Stimulated activated naive B cell treated with anti-CD40 and anti-IgM and Interleukin-4, amounts not matched to agents 10 μg/mL and 1 μg/mL and 100 μg/mL, for 72 hours (primary cell): ENCODE measurements around the gene MTF2.
"Not testable (repeated sequence)": the region's sequence is repeated elsewhere in the genome, so short reads cannot be mapped to it uniquely, and the experiment has no call there.

Experiments used
- ATAC-seq, 2 donors: fragments of 150-1000 bp; cut with Tn5 transposase; replicated peaks; 2 replicates each; pipeline ENCODE4 v1.10.0; 2021; ENCODE audit warnings: moderate library complexity in 1 of 2
- DNase-seq: peaks from one replicate; pipeline ENCODE4 v3.0.0; 2021
- H3K27ac Mint-ChIP-seq: one replicate; pipeline ENCODE4 v1.8.0; 2022; ENCODE audit warnings: mild to moderate bottlenecking, mixed read lengths
- H3K27me3 Mint-ChIP-seq, 2 donors: one replicate each; pipeline ENCODE4 v1.8.0; 2022; ENCODE audit warnings: mixed read lengths in 2 of 2
- H3K36me3 Mint-ChIP-seq, 2 donors: one replicate each; pipeline ENCODE4 v1.8.0; 2022; ENCODE audit warnings: mixed read lengths in 2 of 2, mild to moderate bottlenecking in 1 of 2
- H3K4me1 Mint-ChIP-seq, 2 donors: one replicate each; pipeline ENCODE4 v1.8.0; 2022; ENCODE audit warnings: mixed read lengths in 2 of 2, mild to moderate bottlenecking in 1 of 2
- H3K4me3 Mint-ChIP-seq, 2 donors: one replicate each; pipeline ENCODE4 v1.8.0; 2022; ENCODE audit warnings: mild to moderate bottlenecking in 2 of 2, mixed read lengths in 2 of 2, moderate library complexity in 1 of 2
- H3K9me3 Mint-ChIP-seq, 2 donors: one replicate each; pipeline ENCODE4 v1.8.0; 2022; ENCODE audit warnings: mixed read lengths in 2 of 2, mild to moderate bottlenecking in 1 of 2

The MTF2 gene

DNA sequence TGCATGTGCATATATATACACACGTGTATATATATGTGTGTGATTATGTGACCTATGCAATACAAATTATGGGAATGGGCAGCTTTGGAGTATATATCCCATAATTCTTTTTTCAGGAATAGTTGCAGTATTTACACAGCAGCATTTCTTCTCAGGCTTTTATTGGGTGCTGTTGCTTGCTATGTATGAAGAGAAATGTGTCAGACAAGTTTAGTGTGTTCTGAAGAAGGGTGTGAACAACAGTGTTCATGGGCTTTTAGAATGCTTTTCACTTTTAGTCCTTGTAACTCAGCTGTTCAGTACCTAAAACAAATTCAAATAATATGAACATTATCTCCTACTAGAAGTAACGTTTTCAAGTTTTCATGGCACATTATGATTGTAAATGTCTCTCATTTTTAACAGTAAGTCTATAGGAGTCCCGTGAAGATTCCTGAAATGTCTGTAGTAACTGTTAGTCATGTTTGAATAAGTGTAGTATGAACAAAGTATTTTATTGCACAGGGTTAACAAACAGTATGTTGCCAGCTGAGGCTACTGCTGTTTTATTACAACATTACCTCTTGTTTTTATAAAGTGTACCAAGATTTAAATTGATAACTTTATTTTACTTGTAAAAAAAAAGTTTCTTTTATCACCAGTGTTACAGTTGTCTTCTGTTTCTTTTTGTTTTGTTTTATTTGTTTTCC, 58.7 kb downstream of the MTF2 start:
- no peak for DNase-seq
- no peaks in the 10 kb centered on the region for H3K27me3 Mint-ChIP-seq
- ATAC-seq: no peak
- H3K4me1 Mint-ChIP-seq: no peaks in the 10 kb centered on the region
- H3K27ac Mint-ChIP-seq: no peak overlapping the region
- H3K36me3 Mint-ChIP-seq: peaks cover 17 to 18% of the 10 kb centered on the region in 2 donors
- no peak overlapping the region for H3K4me3 Mint-ChIP-seq
- H3K9me3 Mint-ChIP-seq: no peaks in the 10 kb centered on the region

DNA sequence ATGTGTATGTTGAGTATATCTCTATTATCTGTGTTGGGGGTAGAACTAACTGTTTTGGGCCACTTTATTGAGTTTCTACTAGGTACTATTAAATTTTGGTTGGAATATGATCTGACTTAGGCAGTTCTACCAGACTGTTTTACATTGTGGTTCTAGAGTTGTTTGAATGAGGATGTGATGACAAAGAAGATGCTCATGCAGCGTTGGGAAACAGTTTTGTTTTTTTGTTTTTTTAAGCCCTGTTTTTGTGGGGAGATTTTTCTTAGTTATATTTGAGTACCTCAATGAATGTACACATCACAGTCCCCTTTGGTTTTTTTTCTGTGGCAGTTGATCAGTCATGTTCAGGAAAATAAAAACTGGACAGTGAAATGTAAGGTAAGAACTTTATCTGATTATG, 61.0 kb downstream of the MTF2 start:
- Mint-ChIP-seq H3K36me3 (peaks cover 17 to 18% of the 10 kb centered on the region in 2 donors), H3K27ac (no peak overlapping the region), H3K9me3 (no peaks in the 10 kb centered on the region), H3K27me3 (no peaks in the 10 kb centered on the region), H3K4me3 (no peak overlapping the region), H3K4me1 (no peaks in the 10 kb centered on the region)
- ATAC-seq (no peak), DNase-seq (no peak)

DNA sequence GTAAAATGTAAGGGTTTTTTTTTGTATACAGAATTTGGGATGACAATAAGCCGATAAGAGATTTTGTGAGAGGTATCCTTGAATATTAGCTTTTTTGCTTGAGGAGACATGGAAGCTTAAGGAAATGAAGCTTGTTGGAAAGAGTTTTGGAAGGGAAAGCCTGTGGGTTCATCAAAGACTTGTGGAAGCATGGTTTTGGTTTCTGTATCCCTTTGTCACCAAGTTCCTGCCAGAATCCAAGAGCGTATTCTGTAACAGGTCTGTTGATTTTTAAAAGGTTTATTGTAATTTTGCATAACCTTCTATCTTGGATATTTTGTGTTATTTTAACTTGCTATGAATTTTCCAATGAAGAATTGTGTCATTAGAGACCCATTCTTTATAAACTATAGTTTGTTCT, 63.1 kb downstream of the MTF2 start:
- Mint-ChIP-seq H3K4me3 (no peak overlapping the region), H3K36me3 (peaks cover 11 to 18% of the 10 kb centered on the region in 2 donors), H3K9me3 (no peaks in the 10 kb centered on the region), H3K27me3 (no peaks in the 10 kb centered on the region), H3K4me1 (peaks cover 0 to 4% of the 10 kb centered on the region in 2 donors), H3K27ac (no peak overlapping the region)
- no peak for DNase-seq
- ATAC-seq: no peak

DNA sequence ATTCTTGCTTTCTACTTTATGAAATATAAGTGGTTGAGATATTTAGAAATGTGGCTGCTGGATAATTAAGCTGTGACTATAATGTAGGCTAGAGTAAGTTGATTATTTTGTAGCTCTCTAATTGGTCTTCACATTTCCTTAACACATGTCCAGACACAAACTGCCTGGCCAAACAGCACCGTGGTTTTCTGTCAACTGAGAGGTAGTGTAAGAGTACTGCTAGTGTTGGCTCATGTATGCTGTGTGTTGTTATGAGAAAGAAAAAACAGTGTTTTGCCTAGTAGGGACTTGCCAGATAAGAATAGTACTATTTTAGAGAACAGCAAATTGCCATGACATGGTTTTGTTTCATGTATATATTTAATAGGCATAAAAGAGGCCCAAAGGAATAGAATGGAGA, 64.1 kb downstream of the MTF2 start:
- Mint-ChIP-seq H3K4me1 (peaks cover 0 to 4% of the 10 kb centered on the region in 2 donors), H3K9me3 (no peaks in the 10 kb centered on the region), H3K4me3 (no peak overlapping the region), H3K27ac (no peak overlapping the region), H3K36me3 (peaks cover 13 to 27% of the 10 kb centered on the region in 2 donors), H3K27me3 (no peaks in the 10 kb centered on the region)
- ATAC-seq (no peak), DNase-seq (no peak)

DNA sequence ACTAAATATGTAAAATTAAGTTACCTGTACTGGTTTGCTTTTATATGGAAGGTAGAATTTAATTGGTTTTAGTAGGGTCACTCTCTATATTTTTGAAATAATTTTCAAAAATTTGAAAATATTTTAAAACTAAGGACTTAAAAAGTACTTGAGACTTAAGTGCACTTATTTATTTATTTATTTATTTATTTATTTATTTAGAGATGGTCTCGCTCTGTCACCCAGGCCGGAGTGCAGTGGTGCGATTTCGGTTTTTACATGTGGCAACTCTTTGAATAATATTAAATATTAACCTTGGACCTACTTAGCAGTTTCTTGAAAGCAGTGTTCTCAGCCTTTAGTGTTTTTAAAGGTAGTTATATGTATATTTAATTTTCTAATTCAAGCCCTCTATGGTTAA, 64.7 kb downstream of the MTF2 start:
- no peak overlapping the region for H3K27ac Mint-ChIP-seq
- no peak overlapping the region for H3K4me3 Mint-ChIP-seq
- DNase-seq (no peak), ATAC-seq (no peak)
- H3K9me3 Mint-ChIP-seq: no peaks in the 10 kb centered on the region
- no peaks in the 10 kb centered on the region for H3K27me3 Mint-ChIP-seq
- H3K36me3 Mint-ChIP-seq: peaks cover 11 to 28% of the 10 kb centered on the region in 2 donors
- peaks cover 0 to 4% of the 10 kb centered on the region in 2 donors for H3K4me1 Mint-ChIP-seq

DNA sequence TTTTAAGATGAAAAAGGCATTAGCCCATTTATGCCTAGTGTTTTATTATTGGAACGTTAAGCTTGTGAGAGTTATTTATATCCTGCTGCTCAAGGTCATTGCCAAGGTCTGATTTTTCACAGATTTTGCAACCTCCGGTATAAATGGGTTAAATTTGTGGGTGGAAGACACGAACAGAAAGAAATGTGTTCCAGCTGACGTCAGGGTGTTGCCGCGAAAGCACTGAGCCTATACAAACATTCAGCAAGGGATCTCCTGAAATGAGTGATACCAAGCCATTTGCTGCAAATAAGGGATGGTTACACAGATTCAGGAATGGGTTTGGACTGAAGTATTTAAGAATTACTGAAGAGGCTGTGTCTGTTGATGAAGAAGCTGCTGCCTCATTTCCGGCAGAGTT, 68.9 kb downstream of the MTF2 start:
- H3K27me3 Mint-ChIP-seq: no peaks in the 10 kb centered on the region
- peaks cover 17 to 46% of the 10 kb centered on the region in 2 donors for H3K36me3 Mint-ChIP-seq
- DNase-seq: no peak
- ATAC-seq: no peak
- H3K27ac Mint-ChIP-seq: peak overlapping the region; percentile 6
- no peaks in the 10 kb centered on the region for H3K9me3 Mint-ChIP-seq
- no peak overlapping the region for H3K4me3 Mint-ChIP-seq
- peaks cover 0 to 9% of the 10 kb centered on the region in 2 donors for H3K4me1 Mint-ChIP-seq

DNA sequence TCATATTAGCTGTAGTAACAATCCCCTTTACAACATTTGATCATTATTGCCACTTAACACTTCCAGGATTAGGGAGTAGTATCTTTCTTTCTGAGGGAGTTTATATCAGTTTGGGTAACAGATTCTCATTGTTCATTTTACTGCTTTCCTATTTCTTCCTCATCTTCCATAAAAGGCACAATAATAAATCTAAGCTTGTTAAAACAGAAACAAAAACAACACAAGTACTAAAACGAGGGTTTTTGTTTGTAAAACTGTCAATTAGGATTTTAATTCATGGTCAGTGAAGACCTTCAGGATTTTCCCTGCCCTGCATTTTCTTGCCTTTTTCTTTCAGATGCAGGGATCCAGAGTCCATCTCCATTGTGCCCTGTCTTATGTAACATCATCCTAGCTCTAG, 71.6 kb downstream of the MTF2 start:
- no peaks in the 10 kb centered on the region for H3K27me3 Mint-ChIP-seq
- no peak for ATAC-seq
- DNase-seq: no peak
- H3K27ac Mint-ChIP-seq: peak overlapping the region; percentile 44
- H3K36me3 Mint-ChIP-seq: peaks cover 17 to 46% of the 10 kb centered on the region in 2 donors
- H3K9me3 Mint-ChIP-seq: no peaks in the 10 kb centered on the region
- H3K4me3 Mint-ChIP-seq: no peak overlapping the region
- peaks cover 0 to 9% of the 10 kb centered on the region in 2 donors for H3K4me1 Mint-ChIP-seq

DNA sequence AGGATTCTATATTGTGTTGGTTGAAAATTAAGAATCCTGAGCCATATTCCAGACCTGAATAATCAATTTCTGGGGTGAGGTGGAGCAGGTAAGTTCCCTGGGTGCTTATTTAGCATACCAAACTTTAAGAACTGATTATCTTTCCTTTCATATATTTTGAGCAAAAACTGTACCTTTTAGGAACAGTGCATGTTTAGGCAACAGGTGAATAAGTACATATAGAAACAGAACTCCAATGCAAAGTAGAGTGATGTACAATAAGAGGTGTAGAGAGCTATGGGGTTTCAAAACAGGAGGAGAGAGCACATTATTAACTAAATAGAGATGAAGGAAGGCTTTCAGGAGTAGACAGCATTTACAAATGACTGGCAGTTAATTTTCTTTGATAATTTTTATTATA, 72.4 kb downstream of the MTF2 start:
- no peak overlapping the region for H3K27ac Mint-ChIP-seq
- no peaks in the 10 kb centered on the region for H3K9me3 Mint-ChIP-seq
- no peak overlapping the region for H3K4me3 Mint-ChIP-seq
- H3K36me3 Mint-ChIP-seq: peaks cover 21 to 50% of the 10 kb centered on the region in 2 donors
- peaks cover 2 to 5% of the 10 kb centered on the region in 2 donors for H3K4me1 Mint-ChIP-seq
- no peak for DNase-seq
- ATAC-seq: no peak
- no peaks in the 10 kb centered on the region for H3K27me3 Mint-ChIP-seq

DNA sequence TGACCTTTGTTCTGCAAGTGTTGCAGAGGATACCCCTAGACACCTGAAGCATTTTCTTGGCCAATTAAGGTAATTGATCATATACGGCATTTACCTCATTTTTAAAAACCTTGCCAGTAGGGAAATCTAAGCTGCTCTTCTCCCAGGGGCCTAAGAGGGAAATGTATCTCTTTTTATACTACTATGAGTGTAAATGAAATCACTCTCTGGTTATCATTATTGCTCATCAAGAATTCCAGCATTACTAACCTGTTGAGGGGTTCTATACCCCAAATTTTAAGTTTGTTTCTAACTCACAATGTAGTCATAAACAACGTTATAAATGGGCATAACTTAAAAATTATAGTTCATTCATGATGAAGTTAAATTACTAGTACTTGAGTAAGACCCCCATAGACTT, 73.8 kb downstream of the MTF2 start:
- Mint-ChIP-seq H3K36me3 (peaks cover 20 to 36% of the 10 kb centered on the region in 2 donors), H3K27ac (no peak overlapping the region)
- DNase-seq: no peak

DNA sequence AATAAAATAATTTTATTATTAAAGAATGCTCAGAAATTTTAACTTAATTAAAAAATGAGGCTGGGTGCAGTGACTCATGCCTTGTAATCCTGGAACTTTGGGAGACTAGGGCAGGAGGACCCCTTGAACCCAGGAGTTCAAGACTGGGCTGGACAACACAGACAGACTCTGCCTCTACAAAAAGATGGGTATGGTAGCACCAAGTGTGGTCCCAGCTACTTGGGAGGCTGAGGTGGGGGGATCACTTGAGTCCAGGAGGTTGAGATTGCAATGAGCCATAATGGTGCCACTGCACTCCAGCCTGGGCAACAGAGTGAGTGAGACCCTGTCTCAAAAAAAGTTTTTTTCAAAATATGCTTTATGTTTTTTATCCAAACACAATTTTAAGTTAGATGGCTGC, 75.8 kb downstream of the MTF2 start:
- ATAC-seq (no peak), DNase-seq (no peak)
- Mint-ChIP-seq H3K27ac (no peak overlapping the region), H3K36me3 (peaks cover 16 to 22% of the 10 kb centered on the region in 2 donors), H3K9me3 (no peaks in the 10 kb centered on the region), H3K27me3 (no peaks in the 10 kb centered on the region), H3K4me1 (peaks cover 2 to 5% of the 10 kb centered on the region in 2 donors), H3K4me3 (no peak overlapping the region)

More for the DNA sequence above, 73.8 kb downstream of the MTF2 start:
- Mint-ChIP-seq H3K4me3 (no peak overlapping the region), H3K27me3 (no peaks in the 10 kb centered on the region), H3K9me3 (no peaks in the 10 kb centered on the region), H3K4me1 (peaks cover 2 to 5% of the 10 kb centered on the region in 2 donors)
- ATAC-seq: no peak

DNA sequence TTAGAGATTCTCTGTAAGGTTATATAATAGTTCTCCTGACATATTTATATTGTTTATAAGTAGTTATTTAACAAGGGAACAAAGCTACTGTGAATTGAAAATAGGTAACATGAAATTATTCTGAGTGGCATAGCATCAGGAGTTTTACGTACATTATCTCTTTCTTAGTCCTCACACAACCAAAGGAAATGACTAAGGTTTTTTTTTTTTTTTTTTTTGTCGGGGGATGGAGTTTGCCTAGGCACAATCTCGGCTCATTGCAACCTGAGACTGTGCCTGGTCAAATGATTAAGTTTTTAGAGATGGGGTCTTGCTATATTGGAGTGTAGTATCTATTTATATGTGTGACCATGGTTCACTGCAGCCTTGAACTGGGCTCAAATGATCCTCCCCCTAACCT, 76.3 kb downstream of the MTF2 start:
- Mint-ChIP-seq H3K27ac (no peak overlapping the region), H3K36me3 (peaks cover 13 to 20% of the 10 kb centered on the region in 2 donors)
- ATAC-seq: no peak

DNA sequence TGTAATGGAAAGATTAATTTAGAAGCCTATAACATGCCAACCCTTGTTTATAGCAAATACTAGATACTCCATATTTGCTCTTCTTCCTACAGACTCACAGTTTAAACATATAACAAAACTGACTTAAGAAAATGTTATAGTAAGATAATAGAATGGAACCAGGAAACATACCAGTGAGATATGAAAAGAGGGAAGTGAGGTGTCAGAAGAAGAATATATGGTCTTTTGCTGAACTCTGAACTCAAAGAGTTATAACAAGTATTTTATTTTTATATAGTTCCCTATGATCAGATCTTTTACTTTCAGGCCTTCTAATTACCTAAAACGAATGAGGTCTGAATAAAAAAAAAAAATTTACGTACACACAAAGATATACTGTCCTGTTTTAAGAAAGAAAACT, 80.3 kb downstream of the MTF2 start:
- Mint-ChIP-seq H3K27me3 (no peaks in the 10 kb centered on the region), H3K27ac (no peak overlapping the region), H3K4me1 (peaks cover 9 to 16% of the 10 kb centered on the region in 2 donors), H3K9me3 (no peaks in the 10 kb centered on the region), H3K36me3 (peaks cover 21 to 23% of the 10 kb centered on the region in 2 donors), H3K4me3 (no peak overlapping the region)
- no peak for DNase-seq
- no peak for ATAC-seq

More for the DNA sequence above, 76.3 kb downstream of the MTF2 start:
- Mint-ChIP-seq H3K4me3 (no peak overlapping the region), H3K9me3 (no peaks in the 10 kb centered on the region), H3K4me1 (peaks cover 2 to 5% of the 10 kb centered on the region in 2 donors), H3K27me3 (no peaks in the 10 kb centered on the region)
- DNase-seq: no peak

DNA sequence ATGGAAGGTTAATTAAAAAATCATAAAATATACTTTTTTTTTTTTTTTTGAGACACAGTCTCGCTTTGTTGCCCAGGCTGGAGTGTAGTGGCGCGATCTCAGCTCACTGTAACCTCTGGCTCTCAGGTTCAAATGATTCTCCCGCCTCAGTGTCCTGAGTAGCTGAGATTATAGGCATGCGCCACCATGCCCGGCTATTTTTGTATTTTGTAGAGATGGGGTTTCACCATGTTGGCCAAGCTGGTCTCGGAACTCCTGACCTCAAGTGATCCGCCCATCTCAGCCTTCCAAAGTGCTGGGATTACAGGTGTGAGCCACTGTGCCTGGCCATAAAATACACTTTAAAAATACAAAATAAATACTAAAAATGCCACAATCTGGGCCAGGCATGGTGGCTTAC, 84.2 kb downstream of the MTF2 start:
- Mint-ChIP-seq H3K36me3 (peaks cover 44 to 50% of the 10 kb centered on the region in 2 donors), H3K9me3 (peaks cover 9 to 12% of the 10 kb centered on the region in 2 donors), H3K4me1 (peaks cover 21 to 44% of the 10 kb centered on the region in 2 donors)
- DNase-seq, H3K4me3 Mint-ChIP-seq, H3K27me3 Mint-ChIP-seq, ATAC-seq, H3K27ac Mint-ChIP-seq: not testable (repeated sequence)

DNA sequence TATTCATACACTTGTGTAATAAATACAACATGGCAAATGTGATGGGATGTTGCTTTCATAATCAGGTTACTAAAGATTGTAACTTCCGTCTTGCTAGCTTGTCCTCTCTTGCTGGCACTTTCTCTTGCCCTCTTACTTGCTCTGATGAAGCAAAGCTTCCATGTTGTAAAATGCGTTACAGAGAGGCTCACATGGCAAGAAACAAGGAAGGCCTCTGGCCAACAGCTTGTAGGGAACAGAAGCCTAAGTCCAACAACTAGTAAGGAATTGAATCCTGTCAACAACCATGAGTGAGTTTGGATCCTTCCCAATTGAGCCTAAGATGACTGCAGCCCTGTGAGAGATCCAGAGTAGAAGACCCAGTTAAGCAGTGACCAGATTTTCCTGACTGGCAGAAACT, 85.7 kb downstream of the MTF2 start:
- no peak for DNase-seq
- peak overlapping the region; percentile 44 for H3K27ac Mint-ChIP-seq
- peaks cover 54 to 59% of the 10 kb centered on the region in 2 donors for H3K36me3 Mint-ChIP-seq
- no peak overlapping the region for H3K4me3 Mint-ChIP-seq
- ATAC-seq: no peak
- peaks cover 14 to 17% of the 10 kb centered on the region in 2 donors for H3K9me3 Mint-ChIP-seq
- H3K27me3 Mint-ChIP-seq: no peaks in the 10 kb centered on the region
- peaks cover 29 to 58% of the 10 kb centered on the region in 2 donors for H3K4me1 Mint-ChIP-seq

DNA sequence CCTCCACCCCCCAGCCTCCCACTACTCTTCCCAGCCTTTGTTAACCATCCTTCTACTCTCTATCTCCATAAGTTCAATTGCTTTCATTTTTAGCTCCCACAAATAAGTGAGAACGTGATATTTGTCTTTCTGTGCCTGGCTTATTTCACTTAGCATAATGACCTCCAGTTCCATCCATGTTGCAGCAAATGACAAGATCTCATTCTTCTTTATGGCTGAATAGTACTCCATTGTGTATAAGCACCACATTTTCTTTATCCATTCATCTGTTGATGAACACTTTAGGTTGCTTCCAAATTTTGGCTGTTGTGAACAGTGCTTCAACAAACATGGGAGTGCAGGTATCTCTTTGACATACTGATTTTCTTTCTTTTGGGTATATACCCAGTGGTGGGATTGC, 86.8 kb downstream of the MTF2 start:
- Mint-ChIP-seq H3K9me3 (peaks cover 14 to 17% of the 10 kb centered on the region in 2 donors), H3K36me3 (peaks cover 61 to 65% of the 10 kb centered on the region in 2 donors), H3K4me1 (peaks cover 30 to 64% of the 10 kb centered on the region in 2 donors)
- H3K4me3 Mint-ChIP-seq, H3K27ac Mint-ChIP-seq, DNase-seq, ATAC-seq, H3K27me3 Mint-ChIP-seq: not testable (repeated sequence)
